GM19467 (cell line): ENCODE measurements around the gene RAD23A.
A peak's percentile ranks its signal among the peaks of the same experiment; 100 is the strongest.
"Not testable (repeated sequence)": the region's sequence is repeated elsewhere in the genome, so short reads cannot be mapped to it uniquely, and the experiment has no call there.

Experiments used
- ATAC-seq: cut with Tn5 transposase; IDR thresholded peaks from one replicate; pipeline ENCODE4 v1.9.1; 2021; ENCODE audit warnings: mild to moderate bottlenecking, moderate library complexity; ENCODE audit not compliant: unreplicated experiment

The RAD23A gene

GRCh38 chr19:12945479-12946091 is at the start of gene RAD23A:
RAD23A (plus strand) TSS chr19:12945862; CDS start chr19:12945949, 87 bp downstream.
- ATAC-seq = peak; percentile 60

- ATAC-seq = no peak
Observed at GRCh38 chr19:12896460-12896859, 49.2 kb upstream of the RAD23A start.

- peak; percentile 68 for ATAC-seq
Observed at GRCh38 chr19:12899891-12900518, 45.7 kb upstream of the RAD23A start.

- ATAC-seq = no peak
Observed at GRCh38 chr19:12907166-12907565, 38.5 kb upstream of the RAD23A start.

- no peak for ATAC-seq
Observed at GRCh38 chr19:12912571-12912970, 33.1 kb upstream of the RAD23A start.

- no peak for ATAC-seq
Observed at GRCh38 chr19:12913011-12913561, 32.6 kb upstream of the RAD23A start.

GRCh38 chr19:12913851-12914690 is 31.6 kb upstream of the RAD23A start:
- ATAC-seq = no peak

- not testable (repeated sequence) for ATAC-seq
Observed at GRCh38 chr19:12915860-12916259, 29.8 kb upstream of the RAD23A start.

GRCh38 chr19:12918253-12918652 is 27.4 kb upstream of the RAD23A start:
- no peak for ATAC-seq

GRCh38 chr19:12921047-12921446 is 24.6 kb upstream of the RAD23A start:
- no peak for ATAC-seq

GRCh38 chr19:12922959-12923358 is 22.7 kb upstream of the RAD23A start:
- no peak for ATAC-seq

- ATAC-seq = no peak
Observed at GRCh38 chr19:12924621-12925310, 20.9 kb upstream of the RAD23A start.

GRCh38 chr19:12930002-12930645 is 15.5 kb upstream of the RAD23A start:
- no peak for ATAC-seq

- ATAC-seq = no peak
Observed at GRCh38 chr19:12932392-12933286, 13.0 kb upstream of the RAD23A start.

GRCh38 chr19:12933287-12934072 is 12.2 kb upstream of the RAD23A start, which contains the start of gene FARSA:
FARSA (minus strand) TSS chr19:12933711; CDS start chr19:12933696, 15 bp downstream.
- ATAC-seq = peak; percentile 45

GRCh38 chr19:12935071-12935470 is 10.6 kb upstream of the RAD23A start:
- no peak for ATAC-seq

GRCh38 chr19:12936582-12936981 is 9.1 kb upstream of the RAD23A start:
- no peak for ATAC-seq

GRCh38 chr19:12937093-12937926 is 8.4 kb upstream of the RAD23A start:
- no peak for ATAC-seq
